A549 (cell line): ENCODE measurements around the gene FSCN2.

ENCODE experiments used
- CTCF ChIP-seq: fragments of >200 bp; sonication (Bioruptor Twin); formaldehyde crosslinking; IDR thresholded peaks from 3 replicates; pipeline ENCODE4 v1.5.1; 2016
- KDM1A ChIP-seq: fragments of 200-600 bp; sonication (generic); IDR thresholded peaks from 2 replicates; pipeline ENCODE4 v1.6.1; 2016; ENCODE audit warnings: low read depth, mild to moderate bottlenecking
- POLR2A ChIP-seq: IDR thresholded peaks from 2 replicates; pipeline ENCODE4 v1.6.1; 2012; ENCODE audit warnings: mild to moderate bottlenecking, low read length
- POLR2AphosphoS2 ChIP-seq: conservative IDR thresholded peaks from 2 replicates; pipeline ENCODE4 v1.6.1; 2012; ENCODE audit warnings: low read length, improper control_type of control experiment, inconsistent platforms

- TF ChIP-seq CTCF (no peak), KDM1A (no peak), POLR2A (no peak), POLR2AphosphoS2 (no peak)
Observed at GRCh38 chr17:81542431-81543338, 14.5 kb downstream of the FSCN2 start.
